Activated CD4-positive, CD25-positive, alpha-beta regulatory T cell treated with anti-CD3 and anti-CD28 coated beads, Interleukin-2, amount 50 U/mL, for 24 hours (primary cell): ENCODE measurements around the gene SSPN.

Experiments used
- ATAC-seq, 2 donors: fragments of 150-1000 bp; cut with Tn5 transposase; one replicate each; pipeline ENCODE4 v1.10.0; 2021; ENCODE audit warnings: mild to moderate bottlenecking in 1 of 2, moderate library complexity in 1 of 2

The SSPN gene, protein sequence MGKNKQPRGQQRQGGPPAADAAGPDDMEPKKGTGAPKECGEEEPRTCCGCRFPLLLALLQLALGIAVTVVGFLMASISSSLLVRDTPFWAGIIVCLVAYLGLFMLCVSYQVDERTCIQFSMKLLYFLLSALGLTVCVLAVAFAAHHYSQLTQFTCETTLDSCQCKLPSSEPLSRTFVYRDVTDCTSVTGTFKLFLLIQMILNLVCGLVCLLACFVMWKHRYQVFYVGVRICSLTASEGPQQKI

DNA sequence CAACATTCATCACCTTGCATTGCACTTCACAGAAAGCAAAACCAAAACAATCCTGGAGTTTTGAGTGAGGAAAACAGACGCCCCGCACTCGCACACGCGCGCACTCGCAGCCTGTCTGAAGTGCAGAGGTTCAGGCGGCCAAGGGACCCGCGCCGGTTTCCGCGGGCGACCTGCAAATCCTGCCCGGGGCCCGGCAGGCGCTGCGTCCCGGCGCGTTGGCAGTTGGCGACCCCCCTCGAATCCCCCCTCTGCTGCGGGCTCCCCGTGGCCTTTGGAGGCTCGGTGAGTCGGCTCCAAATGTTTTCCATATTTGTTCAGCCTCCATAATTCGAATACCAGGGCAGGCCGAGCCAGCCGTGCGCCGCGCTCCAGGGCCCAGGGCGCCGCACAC lies at the start of gene SSPN:
TSS of gene SSPN (plus strand) at position 324 of the 391 bp plus-strand sequence. CDS start 100 bp downstream, outside the sequence.
- ATAC-seq: no peak

DNA sequence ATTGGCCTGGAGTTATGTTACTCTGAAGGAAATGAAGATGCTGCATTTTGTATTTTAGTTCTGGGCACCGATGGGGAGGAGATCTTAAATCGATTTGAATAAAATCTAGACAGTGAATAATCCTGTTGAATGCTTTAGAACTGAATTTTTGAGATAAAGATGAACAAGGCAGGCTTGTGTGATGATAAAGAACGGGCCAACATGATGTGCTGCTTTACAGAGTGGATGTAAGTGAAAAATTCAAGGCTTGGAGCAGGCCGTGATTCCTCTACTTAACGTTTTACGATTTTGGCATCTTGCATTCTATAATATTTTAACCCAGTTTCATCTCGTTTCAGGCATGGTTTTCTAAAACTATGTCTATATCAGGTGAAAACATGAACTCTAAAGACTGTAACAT lies 47.1 kb upstream of the SSPN start:
- ATAC-seq: no peak

DNA sequence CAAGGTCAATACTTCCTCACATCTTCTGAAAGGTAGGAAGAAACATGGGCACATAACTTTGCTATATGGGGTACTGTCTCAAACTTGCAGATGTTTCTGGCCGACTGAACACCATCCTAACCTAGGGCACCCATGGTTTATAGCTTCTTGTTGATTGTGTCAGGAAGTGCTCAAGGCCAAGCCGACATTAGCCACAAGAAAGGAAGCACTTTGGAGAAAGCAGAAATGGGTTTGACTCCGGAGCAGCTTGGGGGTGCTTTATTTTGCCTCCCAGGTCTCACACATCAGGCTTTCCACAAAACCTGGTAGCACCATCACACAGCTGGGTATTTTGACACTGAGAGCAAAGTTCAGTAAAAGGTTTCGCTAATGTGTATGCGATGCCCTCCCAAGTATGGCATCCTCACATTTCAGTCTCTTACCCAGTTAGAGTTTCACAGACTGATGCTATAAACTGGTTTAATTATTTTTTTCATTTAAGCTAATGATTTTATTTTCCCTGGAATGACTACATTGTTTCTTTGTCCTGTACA lies 45.3 kb upstream of the SSPN start:
- no peak for ATAC-seq

DNA sequence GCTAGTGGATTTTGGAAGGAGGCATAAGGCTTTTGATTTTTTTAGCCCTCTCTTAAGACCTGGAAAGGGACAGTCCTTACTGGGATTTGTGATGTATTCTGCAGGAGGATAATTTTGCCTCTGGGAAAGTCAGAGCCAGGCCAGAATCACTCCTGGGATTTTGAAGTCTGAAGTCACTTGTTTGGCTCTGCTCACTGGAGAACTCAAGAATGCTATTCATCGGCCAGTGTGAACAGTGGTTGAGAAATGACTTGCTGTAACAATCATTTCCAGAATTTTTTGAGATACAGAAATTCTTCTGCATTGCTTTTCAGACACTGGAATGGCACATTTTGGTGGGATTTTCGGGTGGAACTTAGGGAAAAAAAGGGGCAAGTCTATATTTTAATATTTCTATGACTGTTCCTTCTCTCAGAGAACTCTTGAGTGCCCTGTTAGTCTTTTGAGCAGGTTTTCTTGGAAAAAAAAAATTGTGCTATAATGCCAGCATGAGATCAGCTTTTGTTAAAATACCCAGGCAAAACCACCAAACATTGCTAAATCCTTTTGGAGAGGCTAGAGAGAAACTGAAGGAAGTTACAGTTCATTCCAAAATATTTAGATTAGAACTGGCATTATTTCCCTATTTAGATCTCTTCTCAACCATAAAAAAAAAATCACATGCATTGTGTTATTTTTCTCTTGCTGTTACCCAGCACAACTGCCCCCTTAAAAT lies 44.5 kb upstream of the SSPN start:
- no peak for ATAC-seq

GRCh38 chr12:26152507-26153102 lies 42.8 kb upstream of the SSPN start:
- ATAC-seq: no peak

- no peak for ATAC-seq
Observed at GRCh38 chr12:26153421-26154154, 41.8 kb upstream of the SSPN start.

DNA sequence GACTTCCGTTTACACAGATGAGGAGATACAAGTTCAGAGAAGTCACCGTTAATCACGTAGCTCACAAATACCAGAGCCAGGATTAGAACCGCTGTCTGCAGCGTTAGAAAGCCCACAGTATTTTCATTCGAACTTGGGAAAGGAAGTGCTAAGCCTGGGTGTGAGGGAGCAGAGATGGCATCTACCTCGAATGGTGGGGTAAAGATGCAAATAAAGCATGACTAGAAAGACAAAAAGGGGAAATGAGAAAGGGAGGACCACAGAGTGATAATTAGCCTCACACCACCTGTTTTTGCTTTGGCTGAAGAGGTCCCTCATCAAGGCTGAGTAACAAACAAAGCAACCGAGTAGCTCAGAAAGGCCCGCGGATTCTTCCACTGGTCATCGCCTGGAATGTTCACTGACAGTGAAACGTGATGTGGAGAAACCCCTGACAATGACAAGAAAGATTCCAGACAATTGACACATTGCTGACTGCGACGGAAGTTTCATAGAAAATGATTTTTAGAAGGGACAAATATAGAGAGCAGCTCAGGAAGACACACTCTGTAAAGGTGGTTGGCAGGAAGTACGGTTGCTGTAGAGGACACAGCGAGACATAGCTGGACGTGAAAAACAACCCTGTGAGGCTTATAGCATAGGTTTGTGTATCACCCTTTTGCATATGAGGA lies 39.0 kb upstream of the SSPN start:
- peak in 1 of 2 donors; percentile 23 for ATAC-seq

DNA sequence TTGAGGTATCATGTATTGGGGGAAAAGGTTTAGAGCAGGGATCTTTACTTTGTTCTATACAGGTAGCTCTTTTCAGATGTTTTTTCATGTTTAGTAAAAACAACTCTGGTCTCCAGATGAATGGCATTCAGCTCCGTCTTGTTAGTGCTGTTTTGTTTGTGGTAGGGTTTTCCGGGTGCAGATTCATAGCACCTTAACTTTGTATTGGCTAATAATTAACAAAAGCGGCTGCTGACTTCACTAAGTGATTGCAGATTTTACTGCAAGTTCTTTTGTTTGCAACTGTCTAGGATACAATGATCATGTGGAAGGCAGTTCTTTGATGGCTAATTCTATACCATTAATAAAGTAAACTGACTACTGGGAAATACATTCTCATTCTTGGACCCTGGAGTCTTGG lies 38.4 kb upstream of the SSPN start:
- ATAC-seq: no peak

DNA sequence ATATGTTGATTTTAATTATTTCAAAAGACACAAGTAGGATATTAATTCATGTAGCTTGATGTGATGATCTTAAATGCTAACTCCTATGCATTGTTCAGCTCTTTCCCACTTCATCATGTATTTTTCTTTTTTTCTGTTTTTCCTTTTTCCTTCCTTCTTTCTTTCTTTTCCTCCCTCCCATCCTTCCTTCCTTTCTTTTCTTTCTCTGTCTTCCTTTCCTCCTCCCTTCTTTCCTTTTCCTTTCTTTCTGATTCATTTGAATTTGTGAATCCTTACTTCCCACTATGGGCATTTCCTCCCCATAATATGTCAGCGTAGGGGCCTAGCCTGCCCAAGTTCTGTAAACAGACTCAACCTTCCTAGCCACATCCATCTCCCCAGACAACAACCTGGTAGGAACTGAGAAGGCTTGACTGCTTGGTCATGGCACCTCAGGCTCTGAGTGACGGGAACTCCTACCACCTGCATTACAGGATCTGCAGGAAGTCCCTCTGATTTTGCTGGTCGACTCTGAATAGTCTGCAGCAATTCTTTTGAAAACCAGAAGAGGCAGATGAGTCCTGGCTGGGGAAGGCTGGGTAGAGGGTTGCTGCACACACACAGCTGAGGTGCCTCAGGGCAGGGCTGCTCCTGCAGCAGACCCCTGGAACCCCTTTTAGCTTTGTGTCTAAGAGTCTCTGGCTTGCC lies 37.2 kb upstream of the SSPN start:
- ATAC-seq: peak in 1 of 2 donors; percentile 44

GRCh38 chr12:26162174-26162573 lies 33.2 kb upstream of the SSPN start:
- no peak for ATAC-seq

- ATAC-seq: no peak
Observed at GRCh38 chr12:26162905-26163304, 32.5 kb upstream of the SSPN start.

- no peak for ATAC-seq
Observed at GRCh38 chr12:26164118-26164517, 31.3 kb upstream of the SSPN start.

DNA sequence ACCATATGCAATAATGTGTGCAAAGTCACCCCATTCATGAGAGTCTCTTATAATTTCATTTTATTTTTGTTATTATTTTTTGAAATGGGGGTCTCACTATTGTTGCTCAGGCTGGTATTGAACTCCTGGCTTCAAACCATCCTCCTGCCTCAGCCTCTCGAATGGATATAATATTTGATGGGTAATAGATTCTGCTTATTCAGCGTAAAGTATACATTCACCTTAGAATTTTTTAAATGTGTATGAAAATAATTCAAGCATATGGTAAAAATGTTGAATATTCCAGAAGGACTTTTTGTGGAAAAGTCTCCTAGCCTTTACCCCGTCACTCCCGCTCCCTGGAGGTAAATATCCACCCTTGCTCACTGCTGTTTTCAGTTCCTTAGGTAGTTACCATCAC lies 23.4 kb upstream of the SSPN start:
- ATAC-seq: no peak

DNA sequence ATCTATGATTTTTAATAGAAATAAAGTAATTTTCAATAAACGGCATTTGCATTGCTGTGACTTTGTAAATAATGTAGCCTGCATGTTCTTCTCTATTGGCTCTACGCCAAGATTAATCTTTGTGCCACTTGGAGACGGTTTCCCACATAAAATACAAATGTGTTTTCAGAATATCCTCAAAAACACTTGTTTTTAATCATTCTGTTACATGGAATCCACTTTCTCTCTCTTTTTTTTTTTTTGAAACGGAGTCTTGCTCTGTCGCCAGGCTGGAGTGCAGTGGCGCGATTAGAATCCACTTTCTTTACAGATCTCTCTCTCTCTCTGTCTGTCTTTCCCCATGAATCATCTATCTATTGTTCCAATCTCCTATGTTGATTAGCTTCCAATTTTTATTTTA lies 22.8 kb upstream of the SSPN start:
- no peak for ATAC-seq

DNA sequence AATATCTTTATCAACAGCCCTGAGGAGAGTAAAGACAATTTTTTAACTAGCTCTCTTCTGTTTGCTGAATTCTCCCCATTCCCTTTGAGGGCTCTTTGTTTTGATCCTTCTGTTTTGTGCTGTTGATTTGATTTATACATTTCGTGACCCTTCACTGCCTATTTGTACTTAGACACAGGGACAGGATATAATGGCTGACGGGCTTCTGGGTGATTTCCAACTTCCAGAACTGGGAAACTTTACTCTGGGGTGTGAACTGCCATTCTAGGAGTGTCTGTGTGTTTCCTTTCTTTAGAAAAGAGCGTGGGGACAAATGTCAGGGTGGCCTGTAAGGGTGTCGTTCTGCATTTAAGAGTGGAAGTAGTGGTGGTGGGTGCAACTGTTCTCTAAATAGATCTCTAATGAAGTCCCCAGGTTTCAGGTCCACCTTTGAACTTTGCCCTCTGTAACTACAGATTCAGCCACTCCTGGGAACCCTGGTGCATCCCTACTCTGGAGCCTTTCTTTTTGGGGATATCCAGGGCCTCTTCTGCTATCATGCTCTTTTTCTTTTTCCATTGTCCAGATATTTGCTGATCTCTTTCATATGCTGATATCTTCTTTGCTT lies 22.3 kb upstream of the SSPN start:
- no peak for ATAC-seq

DNA sequence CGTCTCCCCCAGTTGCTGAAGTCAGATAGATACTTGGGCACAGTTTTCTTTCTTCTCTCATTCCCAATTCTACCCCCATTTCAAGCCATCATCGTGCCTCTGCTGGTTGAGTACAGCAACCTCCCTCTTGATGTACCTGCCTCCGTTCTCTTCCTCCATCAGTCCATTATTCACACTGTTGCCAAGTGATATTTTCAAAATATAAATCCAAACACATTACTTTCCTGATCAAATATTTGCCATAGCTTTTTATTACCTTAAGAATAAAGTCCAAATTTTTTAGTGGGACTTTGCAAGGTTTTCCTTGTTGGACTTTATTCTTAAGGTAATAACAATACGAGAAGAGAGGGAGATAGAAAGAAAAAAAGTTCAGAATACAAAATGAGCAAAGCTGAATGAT lies 18.6 kb upstream of the SSPN start:
- no peak for ATAC-seq

DNA sequence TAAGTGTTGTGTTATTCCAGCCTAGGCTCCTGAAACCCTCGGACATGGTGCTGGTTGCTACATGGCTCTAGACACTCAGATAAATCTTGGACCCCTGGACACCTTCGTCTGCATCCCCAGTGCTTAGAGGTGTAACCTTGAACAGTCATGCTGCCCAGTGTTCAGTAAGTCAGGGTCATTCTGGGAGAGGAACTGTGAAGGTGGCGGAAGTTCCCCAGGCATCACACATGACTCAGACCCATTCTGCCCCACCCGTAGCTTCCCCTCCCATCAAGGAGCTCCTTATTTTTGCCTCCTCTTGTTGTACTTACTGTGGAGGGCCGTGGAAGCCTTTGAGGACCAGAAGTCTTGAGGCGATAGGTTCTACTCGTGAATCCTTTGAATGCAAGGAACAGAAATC lies 18.1 kb upstream of the SSPN start:
- peak in 1 of 2 donors; percentile 24 for ATAC-seq

DNA sequence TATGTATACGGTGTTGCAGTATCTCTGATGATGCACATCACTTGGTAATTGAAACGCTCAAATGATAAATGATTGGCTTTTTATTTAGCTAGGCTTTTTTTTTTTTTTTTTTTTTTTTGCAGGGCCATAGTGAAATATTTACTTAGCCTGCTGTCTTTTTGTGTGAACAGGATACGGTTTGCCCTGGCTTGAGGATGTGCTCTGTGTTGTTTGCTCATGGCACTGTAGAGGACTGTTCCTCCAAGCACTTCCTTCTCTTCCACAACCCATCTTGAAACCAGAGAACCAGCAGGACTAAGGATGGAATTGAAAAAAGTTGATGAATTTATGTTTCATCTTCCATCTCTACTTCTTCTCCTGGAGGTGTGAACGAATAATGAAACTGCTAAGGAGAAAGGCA lies 15.5 kb upstream of the SSPN start:
- ATAC-seq: no peak

DNA sequence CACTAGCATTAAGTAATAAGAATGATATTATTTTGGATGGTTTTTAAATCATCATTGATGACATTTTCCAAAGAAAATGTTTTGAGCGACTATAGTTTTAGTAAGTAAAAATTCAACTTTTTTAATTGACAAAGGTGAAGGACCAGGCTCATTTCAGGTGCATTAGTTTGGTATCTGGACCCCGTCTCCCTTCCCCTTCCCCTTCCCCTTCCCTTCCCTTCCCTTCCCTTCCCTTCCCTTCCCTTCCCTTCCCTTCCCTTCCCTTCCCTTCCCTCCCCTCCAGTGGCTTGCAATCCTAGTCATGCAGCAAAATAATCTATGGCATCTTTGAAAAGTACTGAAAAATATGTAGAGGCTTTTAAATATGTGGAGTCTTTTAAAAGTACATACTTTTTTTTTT lies 13.0 kb upstream of the SSPN start:
- ATAC-seq: no peak

- ATAC-seq: no peak
Observed at GRCh38 chr12:26185532-26186320, 9.6 kb upstream of the SSPN start.
